IMR-90 (cell line): ENCODE measurements around the gene RCAN2. TPM values are rescaled to one million over a fixed set of nuclear protein-coding genes. Genes with fewer than 3 reads are reported as not detected.

Source experiments
- ATAC-seq: fragments of 200-7000 bp; cut with Tn5 transposase; 2 replicates; pipeline ENCODE4 v1.9.1; 2020; ENCODE audit warnings: low read depth, mild to moderate bottlenecking, moderate library complexity
- BruUV-seq: library from RNA; stranded (reverse); fragments of 400-500 nt; replicated peaks from 2 replicates; lab custom pipeline; 2021; lab: Mats Ljungman, UMichigan
- CTCF ChIA-PET: fragments of 300-600 bp; formaldehyde crosslinking; extraction: SDS; loops from one replicate; lab custom pipeline; 2021; ENCODE audit warnings: antibody characterized with exemption; lab: Yijun Ruan, JAX
- POLR2A ChIA-PET: fragments of 300-600 bp; sonication (Branson Sonifier 250); formaldehyde crosslinking; loops from one replicate; lab custom pipeline; 2022; ENCODE audit warnings: antibody characterized with exemption; ENCODE audit not compliant: unreplicated experiment; lab: Charles Lee
- DNase-seq: peaks from one replicate; pipeline ENCODE4 v3.0.0; 2013
- H2AFZ ChIP-seq: replicated peaks from 2 replicates; pipeline ENCODE3; 2013; ENCODE audit warnings: low read length, mild to moderate bottlenecking; ENCODE audit not compliant: poor library complexity
- H2AK5ac ChIP-seq: 2 replicates; pipeline ENCODE4 v1.6.1; 2013; ENCODE audit warnings: low read depth, low read length, inconsistent platforms
- H2AK9ac ChIP-seq: replicated peaks from 2 replicates; pipeline ENCODE3; 2013; ENCODE audit warnings: mild to moderate bottlenecking, low read depth, low read length, moderate library complexity; ENCODE audit not compliant: poor library complexity
- H2BK120ac ChIP-seq: 2 replicates; pipeline ENCODE4 v1.6.1; 2013; ENCODE audit warnings: low read depth, low read length, inconsistent platforms
- H2BK15ac ChIP-seq: 3 replicates; pipeline ENCODE4 v1.6.1; 2013; ENCODE audit warnings: low read depth, low read length, inconsistent platforms
- H2BK20ac ChIP-seq: 2 replicates; pipeline ENCODE4 v1.6.1; 2013; ENCODE audit warnings: low read depth, mild to moderate bottlenecking, inconsistent platforms, low read length, moderate library complexity
- H2BK5ac ChIP-seq: 2 replicates; pipeline ENCODE4 v1.6.1; 2013; ENCODE audit warnings: mild to moderate bottlenecking, low read depth, low read length, inconsistent platforms; ENCODE audit not compliant: poor library complexity, severe bottlenecking
- H3K14ac ChIP-seq: replicated peaks from 2 replicates; pipeline ENCODE4 v1.6.1; 2013; ENCODE audit warnings: low read depth, low read length, inconsistent platforms
- H3K18ac ChIP-seq: 2 replicates; pipeline ENCODE4 v1.6.1; 2013; ENCODE audit warnings: low read depth, low read length, control low read depth
- H3K23ac ChIP-seq: 2 replicates; pipeline ENCODE4 v1.6.1; 2013; ENCODE audit warnings: low read depth, low read length, inconsistent platforms
- H3K27ac ChIP-seq: 2 replicates; pipeline ENCODE4 v1.5.1; 2013; ENCODE audit warnings: mild to moderate bottlenecking, control low read depth, low read length; ENCODE audit not compliant: insufficient read depth
- H3K27me3 ChIP-seq: 2 replicates; pipeline ENCODE4 v1.6.1; 2013; ENCODE audit warnings: low read length; ENCODE audit not compliant: control insufficient read depth, insufficient read depth
- H3K36me3 ChIP-seq: 2 replicates; pipeline ENCODE4 v1.6.1; 2013; ENCODE audit warnings: low read length, mixed read lengths; ENCODE audit not compliant: control insufficient read depth, insufficient read depth
- H3K4ac ChIP-seq: 2 replicates; pipeline ENCODE4 v1.6.1; 2013; ENCODE audit warnings: low read depth, low read length, inconsistent platforms
- H3K4me1 ChIP-seq: 2 replicates; pipeline ENCODE4 v1.6.1; 2013; ENCODE audit warnings: low read length, mixed read lengths; ENCODE audit not compliant: control insufficient read depth, insufficient read depth
- H3K4me2 ChIP-seq: 2 replicates; pipeline ENCODE4 v1.6.1; 2013; ENCODE audit warnings: low read depth, mild to moderate bottlenecking, control low read depth, low read length, moderate library complexity
- H3K4me3 ChIP-seq: 2 replicates; pipeline ENCODE4 v1.5.1; 2013; ENCODE audit warnings: low read depth, mild to moderate bottlenecking, control low read depth, low read length, moderate library complexity; ENCODE audit not compliant: insufficient read depth
- H3K56ac ChIP-seq: 2 replicates; pipeline ENCODE4 v1.6.1; 2013; ENCODE audit warnings: low read length, inconsistent platforms; ENCODE audit not compliant: insufficient read depth; ENCODE audit errors: extremely low read depth
- H3K79me1 ChIP-seq, 2 experiments: 2 replicates each; pipeline ENCODE4 v1.6.1; 2013; ENCODE audit warnings: low read length in 2 of 2, inconsistent platforms in 1 of 2, low read depth in 1 of 2
- H3K9ac ChIP-seq: 2 replicates; pipeline ENCODE4 v1.6.1; 2013; ENCODE audit warnings: low read depth, low read length, control low read depth
- H3K9me1 ChIP-seq: 2 replicates; pipeline ENCODE4 v1.6.1; 2013; ENCODE audit warnings: low read length, inconsistent platforms; ENCODE audit not compliant: insufficient read depth
- H3K9me3 ChIP-seq: 2 replicates; pipeline ENCODE4 v1.6.1; 2013; ENCODE audit warnings: low read length; ENCODE audit not compliant: control insufficient read depth, insufficient read depth
- H4K20me1 ChIP-seq: 2 replicates; pipeline ENCODE4 v1.6.1; 2013; ENCODE audit warnings: low read length, inconsistent platforms; ENCODE audit not compliant: insufficient read depth
- H4K5ac ChIP-seq: 2 replicates; pipeline ENCODE4 v1.6.1; 2013; ENCODE audit warnings: mild to moderate bottlenecking, low read depth, low read length, control low read depth
- H4K8ac ChIP-seq, 2 experiments: 2 replicates each; pipeline ENCODE4 v1.6.1; 2013; ENCODE audit warnings: low read depth in 2 of 2, low read length in 2 of 2, control low read depth in 1 of 2, inconsistent platforms in 1 of 2
- H4K91ac ChIP-seq: 2 replicates; pipeline ENCODE4 v1.6.1; 2013; ENCODE audit warnings: low read depth, low read length, inconsistent platforms; ENCODE audit not compliant: insufficient read depth
- POLR2A ChIP-seq: IDR thresholded peaks from 2 replicates; pipeline ENCODE4 v1.6.1; 2012; ENCODE audit warnings: mild to moderate bottlenecking, low read depth, low read length
- WGBS, 2 experiments: methylation state at CpG; one replicate each; pipeline versions ENCODE4 v1.1.5 to v1.1.7; 2013; ENCODE audit warnings: missing lambda C conversion rate in 2 of 2; ENCODE audit not compliant: insufficient read length in 1 of 2; ENCODE audit errors: extremely low coverage in 2 of 2; 5-methylcytosine and 5-hydroxymethylcytosine counted together
- dilution Hi-C: fragments of 300-500 bp; cut with HindIII; formaldehyde crosslinking; loops from one replicate; pipeline ENCODE4 v1.14.3; 2018; ENCODE audit warnings: low sequenced_read_pairs; ENCODE audit not compliant: unreplicated experiment
- in situ Hi-C: fragments of 300-500 bp; cut with MboI; formaldehyde crosslinking; loops from 3 replicates; pipeline ENCODE4 v1.14.3; 2019; ENCODE audit warnings: low sequenced_read_pairs, inconsistent platforms, mixed read lengths
- intact Hi-C: fragments of 100-400 bp; cut with micrococcal nuclease; formaldehyde crosslinking; loops from 2 replicates; pipeline ENCODE4 v1.10.0; 2022
- polyA plus RNA-seq, 3 experiments: library from polyadenylated mRNA; depleted of rRNA; stranded (reverse); fragments of >200 nt; gene quantifications; 2 replicates each; pipeline ENCODE4 v1.2.3, GENCODE V29; 2012; ENCODE audit warnings: low replicate concordance in 1 of 3
- total RNA-seq: library from RNA; depleted of rRNA; stranded (reverse); fragments of >200 nt; gene quantifications from 2 replicates; pipeline ENCODE4 v1.2.3, GENCODE V29; 2012

Gene RCAN2
- total and polyA plus RNA-seq, 2 of the 4 experiments (the other 2 are of a cell fraction), result 1.3 to 1.8 TPM

GRCh38 chr6:46453741-46454316 is 37.4 kb downstream of the RCAN2 start:
- Histone ChIP-seq H2BK5ac (no peak overlapping the region), H3K9me3 (no peaks in the 10 kb centered on the region), H4K5ac (no peak overlapping the region), H2BK15ac (no peak overlapping the region), H2AK9ac (no peak overlapping the region), H3K4ac (no peak overlapping the region), H3K9ac (no peak overlapping the region), H3K56ac (no peak overlapping the region), H3K27ac (no peak overlapping the region), H4K91ac (no peak overlapping the region), H3K27me3 (no peaks in the 10 kb centered on the region), H3K14ac (no peak overlapping the region), H3K4me1 (no peaks in the 10 kb centered on the region), H3K23ac (no peak overlapping the region), H3K9me1 (no peaks in the 10 kb centered on the region; the same call in 1 of the 2 replicates), H3K79me1 (no peaks in the 10 kb centered on the region), H2AFZ (no peak overlapping the region), H4K20me1 (no peaks in the 10 kb centered on the region), H3K18ac (no peak overlapping the region; the same call in 1 of the 2 replicates), H4K8ac (no peak overlapping the region), H3K36me3 (no peaks in the 10 kb centered on the region), H2AK5ac (no peak overlapping the region), H3K4me2 (no peak overlapping the region), H2BK120ac (no peak overlapping the region), H2BK20ac (no peak overlapping the region), H3K4me3 (no peak overlapping the region)
- intact Hi-C loops, result no loop called here
- ChIA-PET POLR2A (no interaction called here), CTCF (no interaction called here)
- no TSS peak for BruUV-seq
- no peak for TF ChIP-seq POLR2A
- ATAC-seq (no peak), DNase-seq (no peak)
- dilution Hi-C loops, result no loop called here
- WGBS, 2 experiments, result no CpG with 5 or more reads among the region's 3 CpGs
- in situ Hi-C loops, result no loop called here
